PC-9 (cell line): ENCODE results near the gene TTLL9. TPM values are rescaled to one million over a fixed set of nuclear protein-coding genes. Genes with fewer than 3 reads are reported as not detected.

ENCODE experiments used
- BruUV-seq: library from RNA; stranded (reverse); fragments of 400-500 nt; replicated peaks from 2 replicates; lab custom pipeline; 2021; lab: Mats Ljungman, UMichigan
- CTCF ChIA-PET: fragments of 300-600 bp; sonication (Branson Sonifier 250); formaldehyde crosslinking; loops from one replicate; lab custom pipeline; 2022; ENCODE audit warnings: antibody characterized with exemption; lab: Charles Lee
- POLR2A ChIA-PET: fragments of 300-600 bp; sonication (Branson Sonifier 250); formaldehyde crosslinking; loops from one replicate; lab custom pipeline; 2022; ENCODE audit warnings: antibody characterized with exemption; ENCODE audit not compliant: unreplicated experiment; lab: Charles Lee
- DNase-seq, 2 experiments: peaks; one replicate each; pipeline versions ENCODE4 v3.0.0 to v3.0.0-alpha.2; 2015 to 2022; ENCODE audit warnings: mixed read lengths in 1 of 2
- H2AFZ ChIP-seq: fragments of 200-600 bp; sonication (generic); 2 replicates; pipeline ENCODE4 v1.8.1; 2017; ENCODE audit warnings: antibody characterized with exemption
- H3F3A ChIP-seq: fragments of 200-600 bp; sonication (generic); 2 replicates; pipeline ENCODE4 v1.8.1; 2017; ENCODE audit warnings: antibody characterized with exemption, mild to moderate bottlenecking, low read depth; ENCODE audit not compliant: insufficient read depth
- H3K27ac ChIP-seq: fragments of 200-600 bp; sonication (generic); 2 replicates; pipeline ENCODE4 v1.6.1; 2016; ENCODE audit warnings: mixed run types
- H3K27me3 ChIP-seq: fragments of 200-600 bp; sonication (generic); 2 replicates; pipeline ENCODE4 v1.6.1; 2016; ENCODE audit warnings: low read depth, mixed run types; ENCODE audit not compliant: insufficient read depth
- H3K36me3 ChIP-seq: fragments of 200-600 bp; sonication (generic); 2 replicates; pipeline ENCODE4 v1.6.1; 2016; ENCODE audit warnings: low read depth, mixed run types
- H3K4me1 ChIP-seq: fragments of 200-600 bp; sonication (generic); replicated peaks from 2 replicates; pipeline ENCODE4 v1.6.1; 2016; ENCODE audit warnings: mixed run types; ENCODE audit not compliant: insufficient read depth
- H3K4me2 ChIP-seq: fragments of 200-600 bp; sonication (generic); 2 replicates; pipeline ENCODE4 v1.6.1; 2017; ENCODE audit warnings: mixed run types
- H3K4me3 ChIP-seq: fragments of 200-600 bp; sonication (generic); 2 replicates; pipeline ENCODE4 v1.6.1; 2016; ENCODE audit warnings: mixed run types
- H3K79me2 ChIP-seq: fragments of 200-600 bp; sonication (generic); 2 replicates; pipeline ENCODE4 v1.6.1; 2017; ENCODE audit warnings: low read depth, mixed run types
- H3K9me2 ChIP-seq: fragments of 200-600 bp; sonication (generic); 2 replicates; pipeline ENCODE4 v1.8.1; 2017; ENCODE audit warnings: mild to moderate bottlenecking; ENCODE audit not compliant: insufficient read depth
- H3K9me3 ChIP-seq: fragments of 200-600 bp; sonication (generic); 2 replicates; pipeline ENCODE4 v1.8.1; 2016; ENCODE audit warnings: low read depth; ENCODE audit not compliant: insufficient read depth
- H4K20me1 ChIP-seq: fragments of 200-600 bp; sonication (generic); 2 replicates; pipeline ENCODE4 v1.8.1; 2017; ENCODE audit not compliant: insufficient read depth
- CTCF ChIP-seq: fragments of 200-600 bp; sonication (generic); conservative IDR thresholded peaks from 2 replicates; pipeline ENCODE4 v1.6.1; 2017; ENCODE audit warnings: mixed run types, antibody characterized with exemption, mild to moderate bottlenecking, moderate library complexity
- EZH2 ChIP-seq: fragments of 200-600 bp; sonication (generic); IDR thresholded peaks from 2 replicates; pipeline ENCODE4 v1.8.0; 2017; ENCODE audit warnings: antibody characterized with exemption, low read depth
- intact Hi-C: fragments of 100-400 bp; cut with micrococcal nuclease; formaldehyde crosslinking; loops from one replicate; pipeline ENCODE4 v1.10.0; 2022; ENCODE audit not compliant: unreplicated experiment
- total RNA-seq: library from RNA; stranded (reverse); gene quantifications from 2 replicates; pipeline ENCODE4 v1.2.3, GENCODE V29; 2021

The TTLL9 gene
- total RNA-seq, 1 experiment from 2014 or later, result 1.8 TPM

- Histone ChIP-seq H3K79me2 (no peaks in the 10 kb centered on the region), H4K20me1 (no peaks in the 10 kb centered on the region), H3K4me3 (no peak overlapping the region), H3K27me3 (peaks cover 6% of the 10 kb centered on the region; the same call in 1 of the 2 replicates), H3K4me2 (no peak overlapping the region), H3K27ac (no peak overlapping the region), H3K9me3 (no peaks in the 10 kb centered on the region), H3K36me3 (no peaks in the 10 kb centered on the region), H3K4me1 (peaks cover 9% of the 10 kb centered on the region), H3K9me2 (no peaks in the 10 kb centered on the region), H2AFZ (no peak overlapping the region), H3F3A (0 out of 2 replicates have a peak, but pooled peaks cover 3% of the 10 kb centered on the region)
- CTCF ChIA-PET, result interaction anchor here (0.6 kb wide), 1 partner anchor 8 kb away, joined by 4 read pairs; no protein-coding TSS in a partner anchor
- POLR2A ChIA-PET, result no interaction called here
- intact Hi-C loops, result loop anchor here (5.0 kb wide), 1 partner anchor 116 kb away; no protein-coding TSS in a partner anchor
- BruUV-seq, result no TSS peak
- TF ChIP-seq EZH2 (no peak), CTCF (no peak)
- no peak for DNase-seq
These were observed 27.1 kb upstream of the TTLL9 start for GRCh38 chr20:31843288-31843687.

- Histone ChIP-seq H3K27ac (no peak overlapping the region), H3K9me3 (no peaks in the 10 kb centered on the region), H3F3A (no peaks in the 10 kb centered on the region), H3K9me2 (no peaks in the 10 kb centered on the region), H3K36me3 (no peaks in the 10 kb centered on the region), H3K27me3 (peaks cover 11% of the 10 kb centered on the region; the same call in 1 of the 2 replicates), H2AFZ (no peak overlapping the region), H3K4me3 (no peak overlapping the region), H3K4me1 (peaks cover 9% of the 10 kb centered on the region), H3K4me2 (no peak overlapping the region), H4K20me1 (no peaks in the 10 kb centered on the region), H3K79me2 (no peaks in the 10 kb centered on the region)
- TF ChIP-seq CTCF, result no peak
- TF ChIP-seq EZH2, result no peak
- intact Hi-C loops, result loop anchor here (5.0 kb wide), 1 partner anchor 117 kb away; no protein-coding TSS in a partner anchor
- BruUV-seq, result no TSS peak
- ChIA-PET POLR2A (no interaction called here), CTCF (interaction anchor here (0.6 kb wide), 1 partner anchor 8 kb away, joined by 4 read pairs; no protein-coding TSS in a partner anchor)
- DNase-seq, result no peak
These were observed 26.6 kb upstream of the TTLL9 start for GRCh38 chr20:31843881-31844280.

DNA sequence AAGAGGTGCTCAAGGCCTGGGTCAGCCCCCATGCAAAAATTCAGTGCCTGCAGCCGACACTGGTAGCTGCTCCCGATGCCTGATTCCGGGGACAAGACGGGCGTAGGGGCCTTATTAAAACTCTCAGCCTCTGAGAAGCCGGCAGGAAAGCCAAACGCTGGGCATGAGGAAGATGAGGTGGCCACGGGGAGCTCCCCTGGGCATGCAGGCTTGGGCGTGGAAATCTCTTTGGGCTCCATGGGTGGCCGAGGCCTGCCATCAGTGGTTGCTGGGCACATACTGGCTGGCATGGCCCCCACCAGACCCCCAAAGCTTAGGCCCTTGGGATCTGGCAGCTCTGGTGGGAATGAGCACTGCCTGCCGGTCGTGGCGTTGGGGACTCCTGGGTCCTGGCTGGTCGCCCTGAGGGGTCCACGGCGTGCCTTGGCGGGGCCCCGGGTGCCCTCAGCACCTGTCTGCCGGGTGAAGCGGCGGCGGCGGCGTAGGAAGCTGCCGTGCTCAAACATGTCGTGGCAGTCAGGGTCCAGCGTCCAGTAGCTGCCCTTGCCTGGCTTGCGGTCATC, 25.6 kb upstream of the TTLL9 start:
- H3K36me3 ChIP-seq, result no peaks in the 10 kb centered on the region
- H3F3A ChIP-seq, result no peaks in the 10 kb centered on the region
- no peak overlapping the region for H3K4me2 ChIP-seq
- no peaks in the 10 kb centered on the region for H4K20me1 ChIP-seq
- H3K4me1 ChIP-seq, result peaks cover 9% of the 10 kb centered on the region
- no peak overlapping the region for H3K27ac ChIP-seq
- intact Hi-C loops, result loop anchor here (5.0 kb wide), 1 partner anchor 118 kb away; no protein-coding TSS in a partner anchor
- no peak overlapping the region for H3K4me3 ChIP-seq
- no peak for DNase-seq
- no peak overlapping the region for H2AFZ ChIP-seq
- H3K9me2 ChIP-seq, result no peaks in the 10 kb centered on the region
- ChIA-PET CTCF (no interaction called here), POLR2A (no interaction called here)
- no peaks in the 10 kb centered on the region for H3K79me2 ChIP-seq
- TF ChIP-seq EZH2 (no peak), CTCF (no peak)
- no TSS peak for BruUV-seq
- peaks cover 20% of the 10 kb centered on the region for H3K27me3 ChIP-seq
- H3K9me3 ChIP-seq, result no peaks in the 10 kb centered on the region
